Endothelial cell of umbilical vein (primary cell): Measurements from ENCODE around the gene MUC5AC. TPM values are rescaled to one million over a fixed set of nuclear protein-coding genes. Genes with fewer than 3 reads are reported as not detected.

Source experiments
- BruUV-seq: library from RNA; stranded (reverse); fragments of 400-500 nt; replicated peaks from 2 replicates; lab custom pipeline; 2021; lab: Mats Ljungman, UMichigan
- CTCF ChIA-PET: fragments of 300-600, 350-600 bp; sonication (Branson Sonifier 250); formaldehyde crosslinking; loops from one replicate; lab custom pipeline; 2021; ENCODE audit warnings: antibody characterized with exemption, inconsistent platforms; lab: Charles Lee
- POLR2A ChIA-PET: fragments of 300-600, 350-600 bp; sonication (Branson Sonifier 250); formaldehyde crosslinking; loops from one replicate; lab custom pipeline; 2021; ENCODE audit warnings: antibody characterized with exemption, inconsistent platforms; lab: Charles Lee
- DNase-seq: peaks from one replicate; pipeline ENCODE4 v3.0.0-alpha.2; 2011; ENCODE audit warnings: low read depth, low spot score
- FAIRE-seq: peaks from 2 replicates; lab custom pipeline; 2011; peaks lifted over from hg19 to GRCh38; lab: Jason Lieb, UNC
- H2AFZ ChIP-seq: 2 replicates; pipeline ENCODE4 v1.6.0; 2012; ENCODE audit warnings: low read depth, low read length, control low read depth, inconsistent platforms
- H3K27ac ChIP-seq: 2 replicates; pipeline ENCODE4 v1.5.1; 2011; ENCODE audit warnings: low read depth, mild to moderate bottlenecking, control low read depth, low read length, moderate library complexity; ENCODE audit not compliant: insufficient read depth
- H3K27me3 ChIP-seq, 2 experiments: 2 replicates each; pipeline versions ENCODE4 v1.6.0 to v1.6.1; 2011; ENCODE audit warnings: low read length in 2 of 2, mixed read lengths in 1 of 2; ENCODE audit not compliant: control insufficient read depth in 2 of 2, insufficient read depth in 2 of 2
- H3K36me3 ChIP-seq, 2 experiments: 2 replicates in 1 of 2; 3 replicates in 1 of 2; pipeline ENCODE4 v1.5.1; 2011; ENCODE audit warnings: low read length in 2 of 2, mild to moderate bottlenecking in 1 of 2, moderate library complexity in 1 of 2; ENCODE audit not compliant: control insufficient read depth in 2 of 2, insufficient read depth in 2 of 2; ENCODE audit errors: extremely low read depth in 1 of 2
- H3K4me1 ChIP-seq: 3 replicates; pipeline ENCODE4 v1.5.1; 2011; ENCODE audit warnings: mild to moderate bottlenecking, low read length; ENCODE audit not compliant: control insufficient read depth, insufficient read depth; ENCODE audit errors: extremely low read depth
- H3K4me2 ChIP-seq: 2 replicates; pipeline ENCODE4 v1.6.1; 2011; ENCODE audit warnings: low read length, control low read depth, mixed read lengths; ENCODE audit not compliant: insufficient read depth
- H3K4me3 ChIP-seq, 3 experiments: fragments of 200-600 bp in 1 of 3; sonication (generic), shearing (Covaris generic) in 1 of 3; replicated peaks in 1 of 3; 2 replicates each; pipeline ENCODE4 v1.5.1; 2011 to 2016; ENCODE audit warnings: control low read depth in 3 of 3, low read length in 3 of 3, mild to moderate bottlenecking in 2 of 3, inconsistent platforms in 1 of 3, low read depth in 1 of 3, moderate library complexity in 1 of 3; ENCODE audit not compliant: insufficient read depth in 1 of 3
- H3K79me2 ChIP-seq: 2 replicates; pipeline ENCODE4 v1.6.0; 2012; ENCODE audit warnings: low read length, inconsistent platforms; ENCODE audit not compliant: control insufficient read depth, insufficient read depth
- H3K9ac ChIP-seq: replicated peaks from 2 replicates; pipeline ENCODE3; 2011; ENCODE audit warnings: low read length, control low read depth; ENCODE audit not compliant: insufficient read depth; ENCODE audit errors: extremely low read depth
- H3K9me1 ChIP-seq: replicated peaks from 3 replicates; pipeline ENCODE4 v1.6.0; 2011; ENCODE audit warnings: mild to moderate bottlenecking, low read length; ENCODE audit not compliant: control insufficient read depth, insufficient read depth; ENCODE audit errors: extremely low read depth
- H3K9me3 ChIP-seq: replicated peaks from 2 replicates; pipeline ENCODE4 v1.5.1; 2012; ENCODE audit warnings: low read length, inconsistent platforms; ENCODE audit not compliant: control insufficient read depth, insufficient read depth
- H4K20me1 ChIP-seq: replicated peaks from 2 replicates; pipeline ENCODE3; 2011; ENCODE audit warnings: mild to moderate bottlenecking, low read length; ENCODE audit not compliant: control insufficient read depth, insufficient read depth; ENCODE audit errors: extremely low read depth
- CTCF ChIP-seq, 2 donors: IDR thresholded peaks; 1 replicate in 1 of 2; 2 replicates in 1 of 2; pipeline ENCODE4 v1.5.1; 2011; ENCODE audit warnings: low read length in 2 of 2, mild to moderate bottlenecking in 2 of 2, moderate library complexity in 2 of 2, control low read depth in 1 of 2, inconsistent platforms in 1 of 2, low read depth in 1 of 2; ENCODE audit not compliant: insufficient read depth in 1 of 2; ENCODE audit errors: extremely low read depth in 1 of 2
- EZH2 ChIP-seq: IDR thresholded peaks from 2 replicates; pipeline ENCODE4 v1.6.1; 2012; ENCODE audit warnings: borderline replicate concordance, low read depth, mild to moderate bottlenecking, moderate library complexity, low read length, inconsistent platforms; ENCODE audit not compliant: severe bottlenecking
- FOS ChIP-seq: IDR thresholded peaks from 2 replicates; pipeline ENCODE4 v1.6.1; 2011; ENCODE audit warnings: mild to moderate bottlenecking, low read length, moderate library complexity, borderline replicate concordance; ENCODE audit not compliant: insufficient read depth
- GATA2 ChIP-seq: IDR thresholded peaks from 2 replicates; pipeline ENCODE4 v1.7.0; 2011; ENCODE audit warnings: low read depth, mild to moderate bottlenecking, moderate library complexity, mixed read lengths, low read length; ENCODE audit not compliant: insufficient read length, insufficient read depth
- JUN ChIP-seq: IDR thresholded peaks from 2 replicates; pipeline ENCODE4 v1.6.1; 2011; ENCODE audit warnings: borderline replicate concordance, low read depth; ENCODE audit not compliant: insufficient read length, insufficient read depth
- MAX ChIP-seq: IDR thresholded peaks from 2 replicates; pipeline ENCODE4 v1.6.1; 2011; ENCODE audit not compliant: insufficient read depth, insufficient read length
- MYC ChIP-seq: IDR thresholded peaks from one replicate; pipeline ENCODE4 v1.6.1; 2011; ENCODE audit warnings: mild to moderate bottlenecking, low read depth, low read length
- POLR2A ChIP-seq: IDR thresholded peaks from 2 replicates; pipeline ENCODE4 v1.6.1; 2012; ENCODE audit warnings: low read depth, mild to moderate bottlenecking, control low read depth, low read length
- POLR2AphosphoS5 ChIP-seq: IDR thresholded peaks from 2 replicates; pipeline ENCODE4 v1.6.1; 2012; ENCODE audit warnings: low read depth, mild to moderate bottlenecking, control low read depth, low read length, moderate library complexity; ENCODE audit not compliant: insufficient read depth
- dilution Hi-C: fragments of 300-500 bp; cut with MboI; formaldehyde crosslinking; loops from one replicate; pipeline ENCODE4 v1.15.0; 2019; ENCODE audit warnings: low sequenced_read_pairs; ENCODE audit not compliant: extremely low pct_ligation_motif_present
- intact Hi-C: fragments of 100-400 bp; cut with micrococcal nuclease; formaldehyde crosslinking; loops from one replicate; pipeline ENCODE4 v1.10.0; 2022
- polyA plus RNA-seq, 4 experiments: library from polyadenylated mRNA; depleted of rRNA in 3 of 4; stranded (reverse) in 3 of 4; unstranded in 1 of 4; fragments of >200 nt; gene quantifications; 2 replicates each; pipeline versions ENCODE4 v1.2.1 to v1.2.3, GENCODE V29; 2011 to 2012; ENCODE audit warnings: missing spikeins in 1 of 4
- total RNA-seq: library from RNA; stranded (reverse); gene quantifications from 2 replicates; pipeline ENCODE4 v1.2.3, GENCODE V29; 2021

MUC5AC gene
- total and polyA plus RNA-seq, 2 donors (not counting 3 experiments of a cell fraction or from before 2014, with no cell fraction given) = not detected

DNA sequence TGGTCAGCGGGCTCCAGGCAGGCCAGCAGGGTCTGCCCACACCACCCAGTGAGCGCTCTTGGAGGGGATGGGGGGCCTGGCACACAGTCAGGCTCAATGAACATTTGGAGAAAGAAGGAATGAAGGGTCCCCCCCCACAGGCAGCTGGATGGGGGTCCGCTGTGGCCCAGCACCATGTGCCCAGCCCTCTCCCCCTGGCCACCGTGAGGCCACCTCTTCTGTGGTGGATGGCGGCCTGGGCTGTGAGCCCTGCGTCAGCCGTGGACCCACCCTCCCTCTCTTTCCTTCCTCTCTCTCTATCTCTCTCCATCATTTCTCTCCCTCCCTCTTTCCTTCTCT is 35.1 kb upstream of the MUC5AC start:
- H3K36me3 ChIP-seq = no peaks in the 10 kb centered on the region
- CTCF ChIA-PET = no interaction called here
- H3K4me1 ChIP-seq = no peaks in the 10 kb centered on the region
- intact Hi-C loops (no loop called here), dilution Hi-C loops (no loop called here)
- FAIRE-seq (no peak), DNase-seq (no peak)
- no peak overlapping the region for H3K4me3 ChIP-seq
- no peaks in the 10 kb centered on the region for H4K20me1 ChIP-seq
- no peaks in the 10 kb centered on the region for H3K79me2 ChIP-seq
- H2AFZ ChIP-seq = no peak overlapping the region
- TF ChIP-seq CTCF (IDR thresholded peaks at IDR 0.05; ENCODE audit: extremely low read depth in 1 of 2, insufficient read depth in 1 of 2, low read depth in 1 of 2, low read length in 2 of 2) (no peak), MYC (no peak), MAX (no peak), POLR2A (no peak), EZH2 (no peak), GATA2 (no peak), POLR2AphosphoS5 (no peak), FOS (no peak), JUN (no peak)
- no peaks in the 10 kb centered on the region for H3K27me3 ChIP-seq
- H3K4me2 ChIP-seq = no peak overlapping the region
- no peaks in the 10 kb centered on the region for H3K9me3 ChIP-seq
- BruUV-seq = no TSS peak
- H3K9me1 ChIP-seq = no peaks in the 10 kb centered on the region
- POLR2A ChIA-PET = no interaction called here
- no peak overlapping the region for H3K27ac ChIP-seq
- H3K9ac ChIP-seq = no peak overlapping the region
